RWPE1 (cell line): Measurements from ENCODE around the gene CNOT10.
"Not testable (repeated sequence)": the region's sequence is repeated elsewhere in the genome, so short reads cannot be mapped to it uniquely, and the experiment has no call there.

Experiments used
- CTCF ChIA-PET: fragments of 350-600 bp; sonication (Branson Sonifier 250); formaldehyde crosslinking; extraction: SDS; loops from one replicate; lab custom pipeline; 2021; lab: Yijun Ruan, JAX
- POLR2A ChIA-PET: fragments of 400-600 bp; formaldehyde crosslinking; extraction: SDS; loops from one replicate; lab custom pipeline; 2020; ENCODE audit warnings: antibody characterized with exemption; ENCODE audit not compliant: low non-redundant PET; lab: Yijun Ruan, JAX
- DNase-seq: peaks from one replicate; pipeline ENCODE4 v3.0.0; 2012; ENCODE audit warnings: low spot score
- H3K27ac ChIP-seq: fragments of 450-650 bp; 2 replicates; pipeline ENCODE4 v1.5.1; 2017
- TF ChIP-seq, protein P1 (sequence below): fragments of 450-650 bp; conservative IDR thresholded peaks from 2 replicates; pipeline ENCODE4 v1.5.1; 2017; ENCODE audit warnings: low read depth, mild to moderate bottlenecking

Gene CNOT10

GRCh38 chr3:32791833-32792232 is 106.8 kb downstream of the CNOT10 start:
- DNase-seq = no peak
- TF ChIP-seq, protein P1, sequence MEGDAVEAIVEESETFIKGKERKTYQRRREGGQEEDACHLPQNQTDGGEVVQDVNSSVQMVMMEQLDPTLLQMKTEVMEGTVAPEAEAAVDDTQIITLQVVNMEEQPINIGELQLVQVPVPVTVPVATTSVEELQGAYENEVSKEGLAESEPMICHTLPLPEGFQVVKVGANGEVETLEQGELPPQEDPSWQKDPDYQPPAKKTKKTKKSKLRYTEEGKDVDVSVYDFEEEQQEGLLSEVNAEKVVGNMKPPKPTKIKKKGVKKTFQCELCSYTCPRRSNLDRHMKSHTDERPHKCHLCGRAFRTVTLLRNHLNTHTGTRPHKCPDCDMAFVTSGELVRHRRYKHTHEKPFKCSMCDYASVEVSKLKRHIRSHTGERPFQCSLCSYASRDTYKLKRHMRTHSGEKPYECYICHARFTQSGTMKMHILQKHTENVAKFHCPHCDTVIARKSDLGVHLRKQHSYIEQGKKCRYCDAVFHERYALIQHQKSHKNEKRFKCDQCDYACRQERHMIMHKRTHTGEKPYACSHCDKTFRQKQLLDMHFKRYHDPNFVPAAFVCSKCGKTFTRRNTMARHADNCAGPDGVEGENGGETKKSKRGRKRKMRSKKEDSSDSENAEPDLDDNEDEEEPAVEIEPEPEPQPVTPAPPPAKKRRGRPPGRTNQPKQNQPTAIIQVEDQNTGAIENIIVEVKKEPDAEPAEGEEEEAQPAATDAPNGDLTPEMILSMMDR = no peak
- H3K27ac ChIP-seq = no peak overlapping the region
- ChIA-PET POLR2A (no interaction called here), CTCF (interaction anchor here (1.2 kb wide), 1 partner anchor 10 kb away, joined by 5 read pairs; no protein-coding TSS in a partner anchor)

- TF ChIP-seq, protein P1 = no peak
- ChIA-PET CTCF (no interaction called here), POLR2A (no interaction called here)
- DNase-seq = no peak
- no peak overlapping the region for H3K27ac ChIP-seq
Observed at GRCh38 chr3:32794487-32795308, 109.7 kb downstream of the CNOT10 start.

GRCh38 chr3:32796384-32796950 is 111.5 kb downstream of the CNOT10 start:
- POLR2A ChIA-PET = not testable (repeated sequence)
- CTCF ChIA-PET = interaction anchor here (0.6 kb wide), 1 partner anchor 1120 kb away, joined by 3 read pairs; no protein-coding TSS in a partner anchor

GRCh38 chr3:32797776-32798175 is 112.8 kb downstream of the CNOT10 start:
- ChIA-PET POLR2A (no interaction called here), CTCF (no interaction called here)
- TF ChIP-seq, protein P1 = no peak
- DNase-seq = no peak
- no peak overlapping the region for H3K27ac ChIP-seq

More at GRCh38 chr3:32796384-32796950, 111.5 kb downstream of the CNOT10 start:
- H3K27ac ChIP-seq, DNase-seq: not testable (repeated sequence)

GRCh38 chr3:32801440-32801839 is 116.5 kb downstream of the CNOT10 start:
- DNase-seq, POLR2A ChIA-PET, CTCF ChIA-PET, H3K27ac ChIP-seq: not testable (repeated sequence)

GRCh38 chr3:32813180-32813579 is 128.2 kb downstream of the CNOT10 start:
- CTCF ChIA-PET = no interaction called here
- no peak overlapping the region for H3K27ac ChIP-seq
- TF ChIP-seq, protein P1 = no peak
- no peak for DNase-seq
- POLR2A ChIA-PET = no interaction called here

DNA sequence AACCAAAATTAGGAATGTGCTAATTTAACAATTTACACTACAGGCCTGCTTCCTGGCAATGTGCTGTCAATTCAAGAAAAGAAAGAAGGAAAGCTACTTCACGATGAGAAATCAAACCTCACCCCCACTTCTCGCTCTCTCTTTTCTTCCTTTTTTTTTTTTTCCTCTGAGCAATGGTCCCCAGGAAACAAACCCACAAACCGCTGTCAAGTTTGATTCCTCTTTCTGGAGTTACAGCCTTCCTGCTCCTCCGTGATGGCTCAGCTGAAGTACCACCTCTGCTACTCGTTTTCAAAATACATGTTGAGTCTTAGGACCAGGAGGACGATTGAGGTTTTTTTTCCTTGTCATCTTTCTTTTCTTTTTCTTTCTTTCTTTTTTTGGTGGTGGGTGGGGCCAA is 129.4 kb downstream of the CNOT10 start:
- TF ChIP-seq, protein P1 = no peak
- no peak for DNase-seq
- CTCF ChIA-PET = interaction anchor here (0.9 kb wide), 2 partner anchors 34 to 317 kb away, joined by 3 to 4 read pairs; no protein-coding TSS in a partner anchor
- H3K27ac ChIP-seq = no peak overlapping the region
- POLR2A ChIA-PET = no interaction called here
